Cardiac fibroblast (primary cell): ENCODE data around the gene PTTG1IP.

ENCODE experiments used
- DNase-seq, 2 donors: peaks; one replicate each; pipeline versions ENCODE4 v3.0.0 to v3.0.0-alpha.2; 2010; ENCODE audit warnings: low read depth in 2 of 2
- H3K4me3 ChIP-seq, 2 donors: replicated peaks in 1 of 2; 1 replicate in 1 of 2; 2 replicates in 1 of 2; pipeline ENCODE4 v1.5.1; 2011; ENCODE audit warnings: low read depth in 2 of 2, low read length in 2 of 2, mild to moderate bottlenecking in 2 of 2, moderate library complexity in 1 of 2
- TF ChIP-seq, protein P1 (sequence below): IDR thresholded peaks from one replicate; pipeline ENCODE4 v1.5.1; 2011; ENCODE audit warnings: low read depth, mild to moderate bottlenecking, low read length, inconsistent platforms

Gene PTTG1IP

DNA sequence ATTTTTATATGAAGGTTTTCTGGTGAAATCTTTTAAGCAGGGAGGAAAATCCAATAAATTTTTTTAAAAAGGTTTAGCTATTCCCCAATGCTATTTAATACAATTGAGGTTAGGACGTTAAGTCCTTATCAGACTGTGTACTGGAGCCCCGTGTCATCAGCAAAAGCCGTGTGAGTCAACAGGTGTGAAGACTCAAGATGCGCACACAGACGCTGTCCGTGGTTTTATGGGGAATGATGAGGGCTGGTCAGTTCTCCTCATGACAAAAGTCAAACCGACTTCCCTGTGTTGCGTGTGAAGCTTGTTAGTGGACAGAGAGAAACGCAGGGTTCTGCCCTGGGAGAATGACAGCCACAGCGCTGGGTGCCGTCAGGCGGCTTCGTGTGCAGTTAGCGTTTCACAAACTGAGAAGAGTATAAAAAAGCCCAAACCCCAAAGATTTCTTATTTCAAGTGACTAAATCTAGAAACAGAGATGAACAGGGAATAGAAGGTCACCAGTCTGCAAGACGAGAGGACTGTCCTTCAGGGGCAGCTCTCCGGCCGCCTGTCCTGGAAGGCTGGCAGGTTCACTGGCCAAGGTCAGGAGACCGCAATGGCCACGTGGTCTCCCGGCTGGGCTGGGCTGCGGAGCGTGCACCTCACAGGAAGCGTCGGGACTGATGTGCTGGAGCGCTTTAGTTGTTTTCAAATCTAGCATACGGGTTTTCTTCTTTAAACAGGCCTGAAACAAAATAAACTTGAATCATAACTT lies 22.4 kb downstream of the PTTG1IP start:
- no peak overlapping the region for H3K4me3 ChIP-seq
- TF ChIP-seq, protein P1, sequence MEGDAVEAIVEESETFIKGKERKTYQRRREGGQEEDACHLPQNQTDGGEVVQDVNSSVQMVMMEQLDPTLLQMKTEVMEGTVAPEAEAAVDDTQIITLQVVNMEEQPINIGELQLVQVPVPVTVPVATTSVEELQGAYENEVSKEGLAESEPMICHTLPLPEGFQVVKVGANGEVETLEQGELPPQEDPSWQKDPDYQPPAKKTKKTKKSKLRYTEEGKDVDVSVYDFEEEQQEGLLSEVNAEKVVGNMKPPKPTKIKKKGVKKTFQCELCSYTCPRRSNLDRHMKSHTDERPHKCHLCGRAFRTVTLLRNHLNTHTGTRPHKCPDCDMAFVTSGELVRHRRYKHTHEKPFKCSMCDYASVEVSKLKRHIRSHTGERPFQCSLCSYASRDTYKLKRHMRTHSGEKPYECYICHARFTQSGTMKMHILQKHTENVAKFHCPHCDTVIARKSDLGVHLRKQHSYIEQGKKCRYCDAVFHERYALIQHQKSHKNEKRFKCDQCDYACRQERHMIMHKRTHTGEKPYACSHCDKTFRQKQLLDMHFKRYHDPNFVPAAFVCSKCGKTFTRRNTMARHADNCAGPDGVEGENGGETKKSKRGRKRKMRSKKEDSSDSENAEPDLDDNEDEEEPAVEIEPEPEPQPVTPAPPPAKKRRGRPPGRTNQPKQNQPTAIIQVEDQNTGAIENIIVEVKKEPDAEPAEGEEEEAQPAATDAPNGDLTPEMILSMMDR: no peak
- no peak for DNase-seq

DNA sequence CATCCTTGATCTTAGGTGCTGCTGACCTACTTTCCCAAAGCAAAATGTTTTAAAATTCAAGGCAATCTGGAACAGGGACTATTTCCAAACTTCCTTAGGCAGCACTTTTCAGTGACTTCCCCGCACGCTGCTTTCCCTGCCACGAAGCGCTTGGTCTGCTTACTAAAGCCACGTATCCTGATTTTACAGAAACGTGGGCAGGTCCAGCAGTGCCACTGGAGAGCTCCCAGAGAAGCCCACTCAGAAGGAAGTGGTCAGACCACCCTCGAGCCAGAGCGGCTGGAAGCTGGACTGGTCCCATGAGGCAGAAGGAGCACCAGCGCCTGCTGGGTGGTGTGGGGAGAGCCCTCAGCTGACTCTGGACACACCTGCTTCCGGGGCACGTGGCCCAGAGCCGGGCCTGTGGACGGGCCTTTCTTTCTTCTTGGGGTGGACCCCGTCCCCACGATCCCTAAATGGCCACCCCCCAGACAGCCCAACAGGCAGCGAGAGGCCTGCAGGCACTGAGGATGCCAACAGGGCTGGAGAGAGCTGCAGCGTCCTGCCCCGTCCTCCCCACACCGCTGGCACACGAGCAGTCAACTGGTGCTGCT lies 23.2 kb downstream of the PTTG1IP start:
- DNase-seq: no peak
- H3K4me3 ChIP-seq: no peak overlapping the region
- TF ChIP-seq, protein P1: no peak

DNA sequence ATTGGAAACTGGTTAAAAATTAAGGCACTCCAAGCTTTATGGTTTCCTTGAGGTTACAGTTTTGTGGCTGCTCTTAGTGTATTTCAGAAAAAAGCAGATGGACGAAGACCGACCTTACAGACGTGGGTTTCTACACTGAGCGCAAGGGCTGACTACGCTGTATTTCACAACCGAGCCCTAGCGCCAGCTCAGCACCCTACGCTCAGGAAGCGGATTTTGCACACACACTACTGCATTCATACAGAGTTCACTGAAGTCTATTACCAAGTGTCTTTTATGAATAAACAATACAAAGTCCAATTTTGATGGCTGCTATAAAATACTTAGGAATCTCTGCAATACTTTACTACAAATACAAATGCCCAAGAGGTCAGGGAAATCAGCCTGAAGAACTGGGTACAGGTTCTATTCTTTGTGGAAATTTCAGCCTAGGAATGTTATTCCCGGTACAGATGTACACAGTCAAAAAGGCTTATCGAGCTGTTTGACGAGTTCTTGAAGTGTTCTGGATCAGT lies 23.8 kb downstream of the PTTG1IP start:
- DNase-seq: no peak
- H3K4me3 ChIP-seq: no peak overlapping the region
- TF ChIP-seq, protein P1: no peak

DNA sequence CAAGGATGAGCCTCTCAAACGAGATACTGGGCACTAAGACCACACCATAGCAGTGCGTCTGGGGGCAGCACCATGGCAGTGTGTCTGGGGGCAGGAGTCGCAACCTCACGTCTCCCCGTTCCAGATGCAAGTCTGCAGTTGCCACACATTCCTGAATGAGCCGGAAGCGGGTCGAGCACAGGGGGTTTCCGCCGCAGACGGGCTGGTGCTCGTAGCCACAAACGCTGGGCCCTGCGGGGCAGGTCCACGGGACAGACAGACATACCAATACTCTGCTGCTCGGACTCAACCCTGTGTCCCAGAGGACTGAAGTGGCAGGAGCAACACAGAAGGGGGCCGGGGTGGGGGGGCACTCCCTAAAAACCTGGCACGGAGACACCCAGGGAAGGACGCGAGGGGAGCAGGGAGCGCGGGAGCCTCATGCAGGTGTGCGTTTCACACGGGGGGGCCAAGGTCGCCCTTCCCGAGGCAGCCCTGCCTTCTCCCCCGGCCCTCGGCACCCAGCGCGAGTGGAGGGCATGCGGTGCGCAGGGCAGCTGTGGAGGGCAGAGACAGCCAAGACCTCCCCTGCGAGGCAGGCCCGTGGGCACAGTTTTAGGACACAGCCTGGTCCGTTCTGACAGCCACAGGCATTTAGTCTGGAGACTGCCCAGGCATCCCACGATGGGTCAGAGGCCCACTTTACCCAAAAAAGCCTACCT lies 24.5 kb downstream of the PTTG1IP start:
- no peak for DNase-seq
- TF ChIP-seq, protein P1: no peak
- H3K4me3 ChIP-seq: no peak overlapping the region

DNA sequence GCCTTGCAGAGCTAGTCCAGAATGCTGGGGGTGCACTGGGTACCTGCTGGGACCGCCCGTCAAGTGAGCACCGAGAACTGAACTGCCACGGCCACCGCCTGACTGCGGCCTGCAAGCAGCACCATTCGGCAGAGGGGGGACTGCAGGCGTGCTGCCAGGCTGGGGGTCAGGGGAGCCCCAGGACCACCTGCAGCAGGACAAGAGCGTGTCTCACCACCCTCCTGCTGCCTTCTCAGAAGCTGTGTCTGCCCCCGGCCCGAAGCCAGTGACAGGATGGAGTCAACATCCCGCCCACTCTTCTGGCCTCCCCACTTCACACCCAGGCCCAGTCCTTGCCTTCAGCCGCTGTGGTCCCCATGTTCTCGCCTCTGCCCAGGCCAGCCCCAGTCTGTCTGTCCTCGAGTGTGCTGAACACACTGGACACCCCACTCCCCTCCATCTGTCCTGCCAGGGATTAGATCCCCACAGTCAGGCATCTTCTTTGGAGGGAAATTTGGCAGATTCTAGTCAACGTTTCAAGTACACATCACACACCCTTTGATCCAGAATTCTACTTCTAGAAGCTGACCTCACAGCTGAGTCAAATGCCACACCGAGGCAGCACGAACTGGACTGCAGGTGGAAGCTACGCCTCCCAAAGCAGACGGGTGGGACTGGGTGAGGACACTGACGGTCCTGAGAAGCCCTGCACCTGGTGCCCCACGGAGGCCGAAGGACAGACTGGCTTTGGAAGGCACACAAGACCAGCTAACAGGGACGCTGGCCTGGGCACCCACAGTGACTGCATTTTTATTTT lies 26.0 kb downstream of the PTTG1IP start:
- DNase-seq: no peak
- no peak overlapping the region for H3K4me3 ChIP-seq
- TF ChIP-seq, protein P1: no peak

DNA sequence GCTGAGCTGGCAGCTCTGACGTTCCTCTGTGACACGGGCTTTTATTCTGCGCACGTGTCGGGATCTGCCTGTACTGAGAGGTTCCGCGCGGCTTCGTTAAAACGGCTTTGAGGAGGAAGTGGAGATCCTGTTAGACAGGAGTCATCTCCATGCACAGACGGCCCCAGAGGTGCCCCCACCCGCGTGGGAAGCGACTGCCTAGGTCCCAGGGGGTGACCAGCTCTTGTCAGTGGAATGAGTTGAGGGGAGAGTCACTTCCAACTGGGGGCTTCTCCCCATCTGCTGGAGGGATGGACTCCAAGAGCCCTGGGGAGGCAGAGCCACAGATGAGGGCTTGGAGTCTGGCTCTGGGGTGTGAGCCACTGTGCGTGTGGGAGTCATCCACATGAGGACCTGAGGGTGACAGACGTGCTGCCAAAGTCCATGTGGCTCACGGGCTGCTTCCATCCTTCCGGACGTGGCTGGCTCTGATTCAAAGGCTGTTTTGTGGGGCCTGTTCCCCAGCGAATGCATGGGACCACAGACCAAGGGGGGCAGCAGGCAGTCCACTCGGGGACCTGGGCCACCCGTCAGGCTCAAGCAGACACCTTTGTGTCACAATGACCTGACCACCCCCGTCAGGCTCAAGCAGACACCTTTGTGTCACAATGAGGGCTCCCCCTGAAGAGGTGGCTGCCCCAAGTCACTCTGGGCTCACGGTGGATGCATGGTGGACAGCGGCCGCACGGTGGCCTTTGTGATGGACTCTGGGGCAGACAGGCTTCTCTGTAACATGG lies 26.8 kb downstream of the PTTG1IP start:
- TF ChIP-seq, protein P1: no peak
- no peak overlapping the region for H3K4me3 ChIP-seq
- DNase-seq: peak; percentile 56 to 73
